GM19023 (cell line): ENCODE data around the gene GC.
"Not testable (repeated sequence)": the region's sequence is repeated elsewhere in the genome, so short reads cannot be mapped to it uniquely, and the experiment has no call there.

Experiments
- ATAC-seq: cut with Tn5 transposase; IDR thresholded peaks from one replicate; pipeline ENCODE4 v1.9.1; 2021; ENCODE audit warnings: mild to moderate bottlenecking, moderate library complexity; ENCODE audit not compliant: unreplicated experiment

GC gene

GRCh38 chr4:71768123-71768522 is 15.8 kb downstream of the GC start:
- ATAC-seq = no peak

GRCh38 chr4:71765821-71766383 is 18.0 kb downstream of the GC start:
- ATAC-seq = no peak

GRCh38 chr4:71765350-71765749 is 18.5 kb downstream of the GC start:
- ATAC-seq = no peak

- ATAC-seq = no peak
Observed at GRCh38 chr4:71752383-71753042, 31.4 kb downstream of the GC start.

- ATAC-seq = no peak
Observed at GRCh38 chr4:71749008-71749594, 34.8 kb downstream of the GC start.

- no peak for ATAC-seq
Observed at GRCh38 chr4:71746379-71746778, 37.5 kb downstream of the GC start.

- not testable (repeated sequence) for ATAC-seq
Observed at GRCh38 chr4:71738782-71739181, 45.1 kb downstream of the GC start.

GRCh38 chr4:71732706-71733105 is 51.2 kb downstream of the GC start:
- ATAC-seq = no peak

- ATAC-seq = no peak
Observed at GRCh38 chr4:71732066-71732465, 51.8 kb downstream of the GC start.

- ATAC-seq = no peak
Observed at GRCh38 chr4:71729856-71730255, 54.0 kb downstream of the GC start.

- no peak for ATAC-seq
Observed at GRCh38 chr4:71713611-71714203, 70.2 kb downstream of the GC start.

- no peak for ATAC-seq
Observed at GRCh38 chr4:71711985-71712348, 71.9 kb downstream of the GC start.

GRCh38 chr4:71711044-71711984 is 72.6 kb downstream of the GC start:
- no peak for ATAC-seq

- ATAC-seq = no peak
Observed at GRCh38 chr4:71709961-71710360, 73.9 kb downstream of the GC start.

- ATAC-seq = no peak
Observed at GRCh38 chr4:71698141-71698540, 85.7 kb downstream of the GC start.

GRCh38 chr4:71697031-71697430 is 86.8 kb downstream of the GC start:
- no peak for ATAC-seq

GRCh38 chr4:71694961-71695360 is 88.9 kb downstream of the GC start:
- no peak for ATAC-seq

GRCh38 chr4:71692963-71693362 is 90.9 kb downstream of the GC start:
- no peak for ATAC-seq

- no peak for ATAC-seq
Observed at GRCh38 chr4:71692198-71692597, 91.7 kb downstream of the GC start.
